ENCODE measurements around the gene CDH20.

The CDH20 gene

GRCh38 chr18:61414086-61414485 lies 80.9 kb downstream of the CDH20 start:
- Histone ChIP-seq H3K27ac (ENCODE audit: low read depth in 2 of 2, low read length in 2 of 2) (no peak overlapping the region), H3K36me3 (ENCODE audit: control insufficient read depth in 2 of 2, insufficient read depth in 2 of 2, low read length in 2 of 2) (no peaks in the 10 kb centered on the region), H3K9me3 (ENCODE audit: control insufficient read depth in 2 of 2, low read length in 2 of 2) (no peaks in the 10 kb centered on the region), H3K4me3 (ENCODE audit: low read length in 2 of 2) (no peak overlapping the region), H3K4me1 (ENCODE audit: control insufficient read depth in 2 of 2, insufficient read depth in 2 of 2, low read length in 2 of 2) (no peaks in the 10 kb centered on the region), H3K27me3 (ENCODE audit: control insufficient read depth in 2 of 2, insufficient read depth in 2 of 2, low read length in 2 of 2) (no peaks in the 10 kb centered on the region), H3K9ac (ENCODE audit: low read depth in 1 of 2, low read length in 2 of 2) (no peak overlapping the region)

GRCh38 chr18:61419763-61420162 lies 86.5 kb downstream of the CDH20 start:
- Histone ChIP-seq H3K4me3 (ENCODE audit: low read length in 2 of 2) (no peak overlapping the region), H3K9ac (ENCODE audit: low read depth in 1 of 2, low read length in 2 of 2) (no peak overlapping the region), H3K27ac (ENCODE audit: low read depth in 2 of 2, low read length in 2 of 2) (no peak overlapping the region), H3K27me3 (ENCODE audit: control insufficient read depth in 2 of 2, insufficient read depth in 2 of 2, low read length in 2 of 2) (no peaks in the 10 kb centered on the region), H3K9me3 (ENCODE audit: control insufficient read depth in 2 of 2, low read length in 2 of 2) (no peaks in the 10 kb centered on the region), H3K4me1 (ENCODE audit: control insufficient read depth in 2 of 2, insufficient read depth in 2 of 2, low read length in 2 of 2) (no peaks in the 10 kb centered on the region), H3K36me3 (ENCODE audit: control insufficient read depth in 2 of 2, insufficient read depth in 2 of 2, low read length in 2 of 2) (no peaks in the 10 kb centered on the region)

- Histone ChIP-seq H3K4me3 (ENCODE audit: low read length in 2 of 2) (no peak overlapping the region), H3K27me3 (ENCODE audit: control insufficient read depth in 2 of 2, insufficient read depth in 2 of 2, low read length in 2 of 2) (no peaks in the 10 kb centered on the region), H3K36me3 (ENCODE audit: control insufficient read depth in 2 of 2, insufficient read depth in 2 of 2, low read length in 2 of 2) (no peaks in the 10 kb centered on the region), H3K27ac (ENCODE audit: low read depth in 2 of 2, low read length in 2 of 2) (no peak overlapping the region), H3K9ac (ENCODE audit: low read depth in 1 of 2, low read length in 2 of 2) (no peak overlapping the region), H3K9me3 (ENCODE audit: control insufficient read depth in 2 of 2, low read length in 2 of 2) (no peaks in the 10 kb centered on the region), H3K4me1 (ENCODE audit: control insufficient read depth in 2 of 2, insufficient read depth in 2 of 2, low read length in 2 of 2) (no peaks in the 10 kb centered on the region)
These were observed 87.1 kb downstream of the CDH20 start for GRCh38 chr18:61420218-61420885.

GRCh38 chr18:61426492-61427053 lies 93.3 kb downstream of the CDH20 start:
- Histone ChIP-seq H3K27me3 (ENCODE audit: control insufficient read depth in 2 of 2, insufficient read depth in 2 of 2, low read length in 2 of 2) (no peaks in the 10 kb centered on the region), H3K4me1 (ENCODE audit: control insufficient read depth in 2 of 2, insufficient read depth in 2 of 2, low read length in 2 of 2) (no peaks in the 10 kb centered on the region), H3K9ac (ENCODE audit: low read depth in 1 of 2, low read length in 2 of 2) (no peak overlapping the region), H3K36me3 (ENCODE audit: control insufficient read depth in 2 of 2, insufficient read depth in 2 of 2, low read length in 2 of 2) (no peaks in the 10 kb centered on the region), H3K4me3 (ENCODE audit: low read length in 2 of 2) (no peak overlapping the region), H3K9me3 (ENCODE audit: control insufficient read depth in 2 of 2, low read length in 2 of 2) (no peaks in the 10 kb centered on the region), H3K27ac (ENCODE audit: low read depth in 2 of 2, low read length in 2 of 2) (no peak overlapping the region)

GRCh38 chr18:61428266-61428665 lies 95.0 kb downstream of the CDH20 start:
- Histone ChIP-seq H3K27ac (ENCODE audit: low read depth in 2 of 2, low read length in 2 of 2) (no peak overlapping the region), H3K9me3 (ENCODE audit: control insufficient read depth in 2 of 2, low read length in 2 of 2) (no peaks in the 10 kb centered on the region), H3K4me1 (ENCODE audit: control insufficient read depth in 2 of 2, insufficient read depth in 2 of 2, low read length in 2 of 2) (no peaks in the 10 kb centered on the region)

GRCh38 chr18:61432590-61432989 lies 99.4 kb downstream of the CDH20 start:
- no peak overlapping the region for H3K27ac ChIP-seq (ENCODE audit: low read depth in 2 of 2, low read length in 2 of 2)
- H3K36me3 ChIP-seq (ENCODE audit: control insufficient read depth in 2 of 2, insufficient read depth in 2 of 2, low read length in 2 of 2) = no peaks in the 10 kb centered on the region
- H3K4me1 ChIP-seq (ENCODE audit: control insufficient read depth in 2 of 2, insufficient read depth in 2 of 2, low read length in 2 of 2) = no peaks in the 10 kb centered on the region
- H3K9me3 ChIP-seq (ENCODE audit: control insufficient read depth in 2 of 2, low read length in 2 of 2) = peaks cover 0 to 4% of the 10 kb centered on the region in 2 donors
- H3K27me3 ChIP-seq (ENCODE audit: control insufficient read depth in 2 of 2, insufficient read depth in 2 of 2, low read length in 2 of 2) = no peaks in the 10 kb centered on the region
- H3K4me3 ChIP-seq (ENCODE audit: low read length in 2 of 2) = no peak overlapping the region
- H3K9ac ChIP-seq (ENCODE audit: low read depth in 1 of 2, low read length in 2 of 2) = no peak overlapping the region

More at GRCh38 chr18:61428266-61428665, 95.0 kb downstream of the CDH20 start:
- Histone ChIP-seq H3K4me3 (ENCODE audit: low read length in 2 of 2) (no peak overlapping the region), H3K9ac (ENCODE audit: low read depth in 1 of 2, low read length in 2 of 2) (no peak overlapping the region), H3K27me3 (ENCODE audit: control insufficient read depth in 2 of 2, insufficient read depth in 2 of 2, low read length in 2 of 2) (no peaks in the 10 kb centered on the region), H3K36me3 (ENCODE audit: control insufficient read depth in 2 of 2, insufficient read depth in 2 of 2, low read length in 2 of 2) (no peaks in the 10 kb centered on the region)

- no peaks in the 10 kb centered on the region for H3K4me1 ChIP-seq (ENCODE audit: control insufficient read depth in 2 of 2, insufficient read depth in 2 of 2, low read length in 2 of 2)
- H3K4me3 ChIP-seq (ENCODE audit: low read length in 2 of 2) = no peak overlapping the region
- H3K9ac ChIP-seq (ENCODE audit: low read depth in 1 of 2, low read length in 2 of 2) = no peak overlapping the region
- no peaks in the 10 kb centered on the region for H3K36me3 ChIP-seq (ENCODE audit: control insufficient read depth in 2 of 2, insufficient read depth in 2 of 2, low read length in 2 of 2)
- no peak overlapping the region for H3K27ac ChIP-seq (ENCODE audit: low read depth in 2 of 2, low read length in 2 of 2)
- H3K9me3 ChIP-seq (ENCODE audit: control insufficient read depth in 2 of 2, low read length in 2 of 2) = peaks cover 0 to 4% of the 10 kb centered on the region in 2 donors
- no peaks in the 10 kb centered on the region for H3K27me3 ChIP-seq (ENCODE audit: control insufficient read depth in 2 of 2, insufficient read depth in 2 of 2, low read length in 2 of 2)
These were observed 101.9 kb downstream of the CDH20 start for GRCh38 chr18:61435064-61435652.

GRCh38 chr18:61443081-61443725 lies 110.0 kb downstream of the CDH20 start:
- Histone ChIP-seq H3K4me3 (ENCODE audit: low read length in 2 of 2) (no peak overlapping the region), H3K27ac (ENCODE audit: low read depth in 2 of 2, low read length in 2 of 2) (no peak overlapping the region), H3K27me3 (ENCODE audit: control insufficient read depth in 2 of 2, insufficient read depth in 2 of 2, low read length in 2 of 2) (no peaks in the 10 kb centered on the region), H3K4me1 (ENCODE audit: control insufficient read depth in 2 of 2, insufficient read depth in 2 of 2, low read length in 2 of 2) (no peaks in the 10 kb centered on the region), H3K36me3 (ENCODE audit: control insufficient read depth in 2 of 2, insufficient read depth in 2 of 2, low read length in 2 of 2) (no peaks in the 10 kb centered on the region), H3K9me3 (ENCODE audit: control insufficient read depth in 2 of 2, low read length in 2 of 2) (no peaks in the 10 kb centered on the region), H3K9ac (ENCODE audit: low read depth in 1 of 2, low read length in 2 of 2) (no peak overlapping the region)

- no peaks in the 10 kb centered on the region for H3K36me3 ChIP-seq (ENCODE audit: control insufficient read depth in 2 of 2, insufficient read depth in 2 of 2, low read length in 2 of 2)
- no peak overlapping the region for H3K9ac ChIP-seq (ENCODE audit: low read depth in 1 of 2, low read length in 2 of 2)
- H3K4me3 ChIP-seq (ENCODE audit: low read length in 2 of 2) = no peak overlapping the region
- no peaks in the 10 kb centered on the region for H3K9me3 ChIP-seq (ENCODE audit: control insufficient read depth in 2 of 2, low read length in 2 of 2)
- no peaks in the 10 kb centered on the region for H3K27me3 ChIP-seq (ENCODE audit: control insufficient read depth in 2 of 2, insufficient read depth in 2 of 2, low read length in 2 of 2)
- H3K4me1 ChIP-seq (ENCODE audit: control insufficient read depth in 2 of 2, insufficient read depth in 2 of 2, low read length in 2 of 2) = no peaks in the 10 kb centered on the region
- H3K27ac ChIP-seq (ENCODE audit: low read depth in 2 of 2, low read length in 2 of 2) = no peak overlapping the region
These were observed 115.1 kb downstream of the CDH20 start for GRCh38 chr18:61448316-61448715.

- Histone ChIP-seq H3K9me3 (ENCODE audit: control insufficient read depth in 2 of 2, low read length in 2 of 2) (no peaks in the 10 kb centered on the region), H3K27me3 (ENCODE audit: control insufficient read depth in 2 of 2, insufficient read depth in 2 of 2, low read length in 2 of 2) (no peaks in the 10 kb centered on the region), H3K4me1 (ENCODE audit: control insufficient read depth in 2 of 2, insufficient read depth in 2 of 2, low read length in 2 of 2) (no peaks in the 10 kb centered on the region), H3K27ac (ENCODE audit: low read depth in 2 of 2, low read length in 2 of 2) (no peak overlapping the region), H3K36me3 (ENCODE audit: control insufficient read depth in 2 of 2, insufficient read depth in 2 of 2, low read length in 2 of 2) (no peaks in the 10 kb centered on the region), H3K4me3 (ENCODE audit: low read length in 2 of 2) (no peak overlapping the region), H3K9ac (ENCODE audit: low read depth in 1 of 2, low read length in 2 of 2) (no peak overlapping the region)
These were observed 126.8 kb downstream of the CDH20 start for GRCh38 chr18:61459896-61460648.
